H1 (cell line): ENCODE results near the gene SCYGR1. TPM values are rescaled to one million over a fixed set of nuclear protein-coding genes. Genes with fewer than 3 reads are reported as not detected.

Experiments
- CTCF ChIA-PET: fragments of 300-600 bp; sonication (Branson Sonifier 250); formaldehyde crosslinking; loops from one replicate; lab custom pipeline; 2021; ENCODE audit not compliant: partially characterized antibody; lab: Charles Lee
- POLR2A ChIA-PET: fragments of 300-600 bp; sonication (Branson Sonifier 250); formaldehyde crosslinking; loops from one replicate; lab custom pipeline; 2021; ENCODE audit warnings: inconsistent platforms; ENCODE audit not compliant: partially characterized antibody; lab: Charles Lee
- DNase-seq, 2 experiments: peaks; one replicate each; pipeline versions ENCODE4 v3.0.0 to v3.0.0-alpha.2; 2010 to 2022; ENCODE audit warnings: low spot score in 2 of 2, low read depth in 1 of 2, mixed read lengths in 1 of 2
- FAIRE-seq: peaks from 2 replicates; lab custom pipeline; 2011; peaks lifted over from hg19 to GRCh38; lab: Jason Lieb, UNC
- H2AFZ ChIP-seq: 2 replicates; pipeline ENCODE4 v1.8.1; 2012; ENCODE audit warnings: low read length, inconsistent platforms
- H2AK5ac ChIP-seq: 2 replicates; pipeline ENCODE4 v1.6.1; 2013; ENCODE audit warnings: low read depth, low read length
- H2BK120ac ChIP-seq: replicated peaks from 2 replicates; pipeline ENCODE3; 2013; ENCODE audit warnings: low read depth, low read length, inconsistent platforms
- H2BK12ac ChIP-seq: 2 replicates; pipeline ENCODE4 v1.6.1; 2013; ENCODE audit warnings: low read depth, low read length
- H2BK15ac ChIP-seq: 2 replicates; pipeline ENCODE4 v1.6.1; 2013; ENCODE audit warnings: low read length
- H2BK20ac ChIP-seq: 2 replicates; pipeline ENCODE4 v1.6.1; 2013; ENCODE audit warnings: low read length
- H2BK5ac ChIP-seq: 2 replicates; pipeline ENCODE4 v1.6.1; 2013; ENCODE audit warnings: low read depth, low read length
- H3K14ac ChIP-seq: 2 replicates; pipeline ENCODE4 v1.6.1; 2013; ENCODE audit warnings: inconsistent platforms; ENCODE audit not compliant: insufficient read length
- H3K18ac ChIP-seq: 2 replicates; pipeline ENCODE4 v1.6.1; 2013; ENCODE audit warnings: low read length; ENCODE audit errors: extremely low read depth
- H3K23ac ChIP-seq: 2 replicates; pipeline ENCODE4 v1.6.1; 2013; ENCODE audit warnings: inconsistent platforms; ENCODE audit not compliant: insufficient read length
- H3K23me2 ChIP-seq: 2 replicates; pipeline ENCODE4 v1.6.1; 2013; ENCODE audit warnings: low read depth, low read length
- H3K27ac ChIP-seq: 2 replicates; pipeline ENCODE4 v1.6.1; 2011; ENCODE audit warnings: low read depth, low read length, inconsistent platforms
- H3K27me3 ChIP-seq, 4 experiments: replicated peaks in 1 of 4; 1 replicate in 1 of 4; 2 replicates in 3 of 4; pipeline versions ENCODE4 v1.6.1 to v1.8.1; 2011 to 2013; ENCODE audit warnings: low read length in 3 of 4, mild to moderate bottlenecking in 3 of 4, inconsistent platforms in 2 of 4, mixed read lengths in 2 of 4, moderate library complexity in 1 of 4; ENCODE audit not compliant: control insufficient read depth in 3 of 4, insufficient read depth in 3 of 4; ENCODE audit errors: extremely low read depth in 1 of 4
- H3K36me3 ChIP-seq, 4 experiments: 2 replicates each; pipeline versions ENCODE4 v1.6.1 to v1.8.1; 2011 to 2013; ENCODE audit warnings: mild to moderate bottlenecking in 4 of 4, low read length in 3 of 4, moderate library complexity in 2 of 4, control low read depth in 1 of 4, inconsistent platforms in 1 of 4; ENCODE audit not compliant: insufficient read depth in 4 of 4, control insufficient read depth in 2 of 4
- H3K4ac ChIP-seq: replicated peaks from 2 replicates; pipeline ENCODE3; 2013; ENCODE audit warnings: low read length, low read depth, mixed read lengths, inconsistent platforms; ENCODE audit not compliant: insufficient read length
- H3K4me1 ChIP-seq, 4 experiments: replicated peaks in 1 of 4; 1 replicate in 1 of 4; 2 replicates in 3 of 4; pipeline versions ENCODE4 v1.6.1 to v1.8.1; 2011 to 2013; ENCODE audit warnings: low read length in 3 of 4, inconsistent platforms in 2 of 4, mixed read lengths in 1 of 4; ENCODE audit not compliant: insufficient read depth in 4 of 4, control insufficient read depth in 3 of 4
- H3K4me2 ChIP-seq, 2 experiments: 2 replicates each; pipeline versions ENCODE4 v1.6.1 to v1.8.1; 2011 to 2013; ENCODE audit warnings: low read depth in 2 of 2, low read length in 2 of 2, control low read depth in 1 of 2, inconsistent platforms in 1 of 2, mild to moderate bottlenecking in 1 of 2; ENCODE audit not compliant: insufficient read depth in 1 of 2
- H3K4me3 ChIP-seq, 4 experiments: fragments of 200-600, 300-600 bp in 1 of 4; sonication (generic), shearing (Covaris generic), sonication (Bioruptor Twin) in 1 of 4; 2 replicates each; pipeline versions ENCODE4 v1.5.1 to v1.8.1; 2011 to 2016; ENCODE audit warnings: low read length in 4 of 4, low read depth in 3 of 4, control low read depth in 2 of 4, inconsistent platforms in 2 of 4, mild to moderate bottlenecking in 2 of 4, mixed read lengths in 1 of 4, moderate library complexity in 1 of 4; ENCODE audit not compliant: insufficient read depth in 2 of 4; ENCODE audit errors: extremely low read depth in 1 of 4
- H3K56ac ChIP-seq: replicated peaks from 2 replicates; pipeline ENCODE3; 2013; ENCODE audit warnings: low read depth, mild to moderate bottlenecking, mixed read lengths, low read length, inconsistent platforms; ENCODE audit not compliant: insufficient read length
- H3K79me1 ChIP-seq: 2 replicates; pipeline ENCODE4 v1.6.1; 2013; ENCODE audit warnings: low read depth, low read length, control low read depth
- H3K79me2 ChIP-seq, 2 experiments: 2 replicates each; pipeline versions ENCODE4 v1.6.1 to v1.8.1; 2012 to 2013; ENCODE audit warnings: low read length in 2 of 2, mild to moderate bottlenecking in 2 of 2, inconsistent platforms in 1 of 2; ENCODE audit not compliant: insufficient read depth in 2 of 2, control insufficient read depth in 1 of 2
- H3K9ac ChIP-seq, 4 experiments: replicated peaks in 1 of 4; 1 replicate in 1 of 4; 2 replicates in 3 of 4; pipeline versions ENCODE4 v1.6.1 to v1.8.1; 2011 to 2013; ENCODE audit warnings: low read depth in 3 of 4, low read length in 3 of 4, control low read depth in 2 of 4, mild to moderate bottlenecking in 2 of 4, moderate library complexity in 2 of 4, inconsistent platforms in 1 of 4; ENCODE audit errors: extremely low read depth in 1 of 4
- H3K9me3 ChIP-seq, 2 experiments: 2 replicates each; pipeline versions ENCODE4 v1.6.1 to v1.8.1; 2012 to 2013; ENCODE audit warnings: mild to moderate bottlenecking in 2 of 2, moderate library complexity in 2 of 2, control low read depth in 1 of 2, inconsistent platforms in 1 of 2, low read depth in 1 of 2, low read length in 1 of 2, mixed read lengths in 1 of 2; ENCODE audit not compliant: insufficient read depth in 2 of 2
- H4K20me1 ChIP-seq, 2 experiments: replicated peaks in 1 of 2; 2 replicates each; pipeline versions ENCODE3 to v1.8.1; 2011 to 2013; ENCODE audit warnings: inconsistent platforms in 2 of 2, low read length in 2 of 2, mild to moderate bottlenecking in 1 of 2; ENCODE audit not compliant: insufficient read depth in 2 of 2, control insufficient read depth in 1 of 2
- H4K5ac ChIP-seq: 2 replicates; pipeline ENCODE4 v1.6.1; 2013; ENCODE audit warnings: low read length, low read depth, mixed read lengths, inconsistent platforms; ENCODE audit not compliant: insufficient read length
- H4K8ac ChIP-seq: 2 replicates; pipeline ENCODE4 v1.8.0; 2013; ENCODE audit warnings: mild to moderate bottlenecking, moderate library complexity, low read length, inconsistent platforms; ENCODE audit not compliant: insufficient read depth; ENCODE audit errors: extremely low read depth
- H4K91ac ChIP-seq: replicated peaks from 2 replicates; pipeline ENCODE3; 2013; ENCODE audit warnings: low read length, mixed read lengths, inconsistent platforms; ENCODE audit not compliant: insufficient read length
- BACH1 ChIP-seq: IDR thresholded peaks from 2 replicates; pipeline ENCODE4 v1.6.1; 2012; ENCODE audit warnings: low read length, improper control_type of control experiment
- BRCA1 ChIP-seq: IDR thresholded peaks from 2 replicates; pipeline ENCODE4 v1.6.1; 2012; ENCODE audit warnings: low read depth, low read length, improper control_type of control experiment
- CEBPB ChIP-seq: IDR thresholded peaks from 2 replicates; pipeline ENCODE4 v1.6.1; 2012; ENCODE audit warnings: low read depth, low read length
- CREB1 ChIP-seq: IDR thresholded peaks from 2 replicates; pipeline ENCODE4 v1.6.1; 2012; ENCODE audit warnings: inconsistent platforms
- FOSL1 ChIP-seq: IDR thresholded peaks from 2 replicates; pipeline ENCODE4 v1.6.1; 2011; ENCODE audit warnings: mild to moderate bottlenecking, low read depth, low read length, moderate library complexity; ENCODE audit not compliant: insufficient read depth
- GTF2F1 ChIP-seq: IDR thresholded peaks from 2 replicates; pipeline ENCODE4 v1.6.1; 2012; ENCODE audit warnings: low read depth, low read length, improper control_type of control experiment, borderline replicate concordance
- KDM5A ChIP-seq: fragments of 200-600 bp; IDR thresholded peaks from 2 replicates; pipeline ENCODE4 v1.7.1; 2012; ENCODE audit warnings: mild to moderate bottlenecking, low read length, inconsistent platforms, mixed read lengths
- NANOG ChIP-seq: IDR thresholded peaks from 2 replicates; pipeline ENCODE4 v1.6.1; 2011; ENCODE audit warnings: low read length, low read depth, mild to moderate bottlenecking, inconsistent platforms; ENCODE audit not compliant: insufficient read depth, poor library complexity, severe bottlenecking
- POLR2A ChIP-seq, 2 experiments: IDR thresholded peaks; 1 replicate in 1 of 2; 2 replicates in 1 of 2; pipeline ENCODE4 v1.6.1; 2011; ENCODE audit warnings: low read depth in 2 of 2, low read length in 2 of 2, mild to moderate bottlenecking in 2 of 2; ENCODE audit errors: control extremely low read depth in 1 of 2
- POLR2AphosphoS5 ChIP-seq: IDR thresholded peaks from 2 replicates; pipeline ENCODE4 v1.6.1; 2011; ENCODE audit warnings: low read depth, low read length
- SIN3A ChIP-seq, 2 experiments: IDR thresholded peaks in 1 of 2; conservative IDR thresholded peaks in 1 of 2; 2 replicates each; pipeline ENCODE4 v1.6.1; 2011 to 2012; ENCODE audit warnings: low read length in 2 of 2, improper control_type of control experiment in 1 of 2, low read depth in 1 of 2, mild to moderate bottlenecking in 1 of 2
- TAF7 ChIP-seq: optimal IDR thresholded peaks from 2 replicates; pipeline ENCODE3; 2011; ENCODE audit warnings: low read depth, mild to moderate bottlenecking, inconsistent platforms, low read length, moderate library complexity, borderline replicate concordance
- WGBS, 2 experiments: shearing (Covaris generic) in 1 of 2; methylation state at CpG; one replicate each; pipeline versions ENCODE4 v1.1.6 to v1.1.7; 2013 to 2015; ENCODE audit warnings: low lambda C conversion rate in 2 of 2, mixed read lengths in 2 of 2, inconsistent platforms in 1 of 2, low coverage in 1 of 2, missing lambda C conversion rate in 1 of 2; ENCODE audit not compliant: insufficient replicate concordance in 2 of 2, insufficient coverage in 1 of 2, insufficient read length in 1 of 2; ENCODE audit errors: extremely low coverage in 1 of 2, missing lambda C conversion rate in 1 of 2; 5-methylcytosine and 5-hydroxymethylcytosine counted together
- polyA plus RNA-seq, 7 experiments: library from polyadenylated mRNA; depleted of rRNA in 3 of 7; stranded (reverse) in 5 of 7; unstranded in 2 of 7; fragments of >200 nt in 5 of 7; fragments of 200-250 nt in 2 of 7; gene quantifications; 1 replicate in 5 of 7; 2 replicates in 1 of 7; 4 replicates in 1 of 7; pipeline versions ENCODE4 v1.2.1 to v1.2.3, GENCODE V29; 2011 to 2013; ENCODE audit warnings: missing spikeins in 2 of 7, mixed read lengths in 2 of 7
- total RNA-seq: library from RNA; stranded (reverse); fragmentation: NEBNext Ultra II Directional; extraction: Animal tissue kit (Norgen Biotek cat#: 25700); gene quantifications from 2 replicates; pipeline ENCODE4 v1.2.1, GENCODE V29; 2021
- TF ChIP-seq, protein P1 (sequence below), 3 experiments: IDR thresholded peaks; 1 replicate in 2 of 3; 2 replicates in 1 of 3; pipeline versions ENCODE4 v1.5.1 to v1.6.1; 2011; ENCODE audit warnings: low read length in 3 of 3, mild to moderate bottlenecking in 3 of 3, inconsistent platforms in 2 of 3, low read depth in 1 of 3, moderate library complexity in 1 of 3; ENCODE audit not compliant: insufficient read depth in 1 of 3; ENCODE audit errors: control extremely low read depth in 1 of 3

SCYGR1 gene
- total and polyA plus RNA-seq, 2 of the 8 experiments (the other 6 are each of a cell fraction or from before 2014, with no cell fraction given) = not detected

DNA sequence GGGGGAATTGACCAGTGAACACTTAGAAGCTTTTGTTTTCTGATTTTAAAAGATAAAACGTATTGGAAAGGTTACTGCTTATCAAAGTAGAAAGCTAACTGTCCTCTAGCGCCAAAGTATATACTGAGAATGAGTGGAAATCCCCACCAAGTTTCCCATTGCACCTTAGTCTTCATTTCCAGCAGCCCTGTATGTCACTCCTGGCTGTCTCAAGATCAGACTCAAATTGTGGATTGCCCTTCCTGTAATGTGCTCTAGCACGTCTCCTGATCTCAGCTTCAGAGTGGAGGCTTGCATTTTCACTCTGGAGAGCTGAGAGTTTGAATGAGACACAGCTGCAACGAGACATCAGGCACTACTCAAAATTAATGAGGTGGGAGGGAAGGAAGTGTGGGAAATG is 36.1 kb downstream of the SCYGR1 start:
- Histone ChIP-seq H3K79me1 (no peaks in the 10 kb centered on the region), H3K18ac (no peak overlapping the region), H2AFZ (no peak overlapping the region), H2BK12ac (no peak overlapping the region), H3K23ac (no peak overlapping the region), H3K36me3 (peaks cover 5 to 28% (median 10%) of the 10 kb centered on the region in 4 experiments; a peak in 7 of 8 replicates), H3K9ac (no peak overlapping the region), H3K14ac (no peak overlapping the region), H3K23me2 (no peaks in the 10 kb centered on the region), H3K56ac (no peak overlapping the region), H2BK5ac (no peak overlapping the region), H3K4me2 (no peak overlapping the region), H4K5ac (no peak overlapping the region), H3K27ac (no peak overlapping the region), H4K8ac (no peak overlapping the region), H3K79me2 (no peaks in the 10 kb centered on the region), H2BK20ac (no peak overlapping the region), H3K4me1 (no peaks in the 10 kb centered on the region; a peak in 1 of 7 replicates), H2BK120ac (no peak overlapping the region), H2AK5ac (no peak overlapping the region), H4K91ac (no peak overlapping the region), H3K9me3 (no peaks in the 10 kb centered on the region), H3K27me3 (no peaks in the 10 kb centered on the region), H2BK15ac (no peak overlapping the region), H4K20me1 (no peaks in the 10 kb centered on the region), H3K4ac (no peak overlapping the region), H3K4me3 (no peak overlapping the region)
- ChIA-PET CTCF (interaction anchor here (1.1 to 1.2 kb wide), 2 partner anchors 11 to 13 kb away, joined by 4 read pairs; no protein-coding TSS in a partner anchor), POLR2A (no interaction called here)
- WGBS, 2 experiments = 87% methylated on average over 4 of the region's 4 CpGs; no CpG with 5 or more reads in 1 of the 2 experiments
- no peak for FAIRE-seq
- no peak for DNase-seq
- TF ChIP-seq TAF7 = no peak
- TF ChIP-seq KDM5A = no peak
- no peak for TF ChIP-seq GTF2F1
- no peak for TF ChIP-seq CEBPB
- no peak for TF ChIP-seq CREB1
- TF ChIP-seq BACH1 = no peak
- no peak for TF ChIP-seq POLR2A (IDR thresholded peaks at IDR 0.05; ENCODE audit: control extremely low read depth in 1 of 2, low read depth in 2 of 2, low read length in 2 of 2)
- no peak for TF ChIP-seq SIN3A (conservative IDR thresholded peaks at IDR 0.05 in 1 of 2, IDR thresholded peaks at IDR 0.05 in 1 of 2; ENCODE audit: low read depth in 1 of 2, low read length in 2 of 2)
- no peak for TF ChIP-seq BRCA1
- TF ChIP-seq, protein P1, sequence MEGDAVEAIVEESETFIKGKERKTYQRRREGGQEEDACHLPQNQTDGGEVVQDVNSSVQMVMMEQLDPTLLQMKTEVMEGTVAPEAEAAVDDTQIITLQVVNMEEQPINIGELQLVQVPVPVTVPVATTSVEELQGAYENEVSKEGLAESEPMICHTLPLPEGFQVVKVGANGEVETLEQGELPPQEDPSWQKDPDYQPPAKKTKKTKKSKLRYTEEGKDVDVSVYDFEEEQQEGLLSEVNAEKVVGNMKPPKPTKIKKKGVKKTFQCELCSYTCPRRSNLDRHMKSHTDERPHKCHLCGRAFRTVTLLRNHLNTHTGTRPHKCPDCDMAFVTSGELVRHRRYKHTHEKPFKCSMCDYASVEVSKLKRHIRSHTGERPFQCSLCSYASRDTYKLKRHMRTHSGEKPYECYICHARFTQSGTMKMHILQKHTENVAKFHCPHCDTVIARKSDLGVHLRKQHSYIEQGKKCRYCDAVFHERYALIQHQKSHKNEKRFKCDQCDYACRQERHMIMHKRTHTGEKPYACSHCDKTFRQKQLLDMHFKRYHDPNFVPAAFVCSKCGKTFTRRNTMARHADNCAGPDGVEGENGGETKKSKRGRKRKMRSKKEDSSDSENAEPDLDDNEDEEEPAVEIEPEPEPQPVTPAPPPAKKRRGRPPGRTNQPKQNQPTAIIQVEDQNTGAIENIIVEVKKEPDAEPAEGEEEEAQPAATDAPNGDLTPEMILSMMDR (IDR thresholded peaks at IDR 0.05; ENCODE audit: control extremely low read depth in 1 of 3, insufficient read depth in 1 of 3, low read depth in 1 of 3, low read length in 3 of 3) = no peak
- no peak for TF ChIP-seq POLR2AphosphoS5
- no peak for TF ChIP-seq NANOG
- TF ChIP-seq FOSL1 = no peak
